HG03575 (cell line): ENCODE measurements around the gene TUBGCP6.
"Not testable (repeated sequence)": the region's sequence is repeated elsewhere in the genome, so short reads cannot be mapped to it uniquely, and the experiment has no call there.

ENCODE experiments used
- ATAC-seq: cut with Tn5 transposase; IDR thresholded peaks from one replicate; pipeline ENCODE4 v1.9.1; 2021; ENCODE audit not compliant: unreplicated experiment, insufficient number of reproducible peaks, low FRiP score; ENCODE audit errors: extremely low read depth

TUBGCP6 gene

GRCh38 chr22:50178471-50178864 lies 66.4 kb downstream of the TUBGCP6 start:
- no peak for ATAC-seq

- no peak for ATAC-seq
Observed at GRCh38 chr22:50177537-50178470, 67.0 kb downstream of the TUBGCP6 start.

GRCh38 chr22:50176850-50177536 lies 67.8 kb downstream of the TUBGCP6 start:
- no peak for ATAC-seq

- ATAC-seq = no peak
Observed at GRCh38 chr22:50175921-50176849, 68.6 kb downstream of the TUBGCP6 start.

DNA sequence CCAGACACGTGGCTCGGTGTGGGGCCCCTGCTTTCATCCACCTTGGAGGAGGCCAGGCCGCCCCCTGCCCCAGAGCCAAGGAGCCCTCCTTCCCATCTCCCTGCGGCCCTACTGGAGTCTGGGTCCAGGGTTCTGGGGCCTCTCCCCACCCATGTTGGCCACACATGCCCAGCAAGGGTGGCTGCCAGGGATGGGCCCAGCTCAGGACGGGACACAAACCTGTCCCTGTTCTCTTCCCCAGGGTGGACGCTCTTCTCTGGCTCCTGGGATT lies 69.7 kb downstream of the TUBGCP6 start:
- no peak for ATAC-seq

DNA sequence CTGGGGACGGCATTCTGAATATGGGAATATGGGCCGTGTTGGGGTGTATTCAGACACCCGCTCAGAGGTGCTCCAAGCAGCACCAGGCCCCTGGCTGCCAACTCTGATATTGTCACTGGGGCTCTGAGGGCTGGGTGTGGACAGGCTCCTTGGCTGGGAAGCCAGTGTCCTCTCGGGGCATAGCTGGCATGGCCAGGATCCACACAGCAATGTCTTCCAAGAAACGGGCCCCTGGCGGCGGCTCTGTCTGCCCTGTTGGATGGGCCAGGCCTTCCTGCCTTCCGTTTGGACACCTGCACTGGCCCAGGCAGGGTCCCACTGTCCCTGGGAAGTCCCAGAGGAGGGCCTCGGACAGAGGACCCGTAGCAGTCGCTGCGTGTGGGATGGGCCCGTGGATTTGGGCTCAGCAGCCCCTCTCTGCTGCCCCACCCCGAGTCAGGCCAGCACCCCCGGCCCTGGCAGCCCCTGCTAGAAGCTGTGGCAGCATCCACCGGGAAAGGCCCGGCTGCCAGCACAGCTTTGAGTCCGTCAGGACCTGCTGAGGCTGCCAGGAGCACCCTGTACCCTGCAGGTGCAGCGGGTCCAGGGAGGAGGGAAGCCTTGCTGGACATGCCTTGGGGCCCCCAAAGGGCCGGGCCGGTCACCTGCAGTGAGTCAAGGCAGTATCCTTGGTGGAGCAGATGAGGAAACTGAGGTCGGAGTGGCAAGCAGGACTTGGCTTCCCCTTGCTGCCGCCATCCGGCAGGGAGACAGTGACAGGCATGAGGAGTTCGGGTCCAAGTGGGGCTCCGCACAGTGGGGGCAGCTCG lies 70.2 kb downstream of the TUBGCP6 start:
- ATAC-seq = no peak

DNA sequence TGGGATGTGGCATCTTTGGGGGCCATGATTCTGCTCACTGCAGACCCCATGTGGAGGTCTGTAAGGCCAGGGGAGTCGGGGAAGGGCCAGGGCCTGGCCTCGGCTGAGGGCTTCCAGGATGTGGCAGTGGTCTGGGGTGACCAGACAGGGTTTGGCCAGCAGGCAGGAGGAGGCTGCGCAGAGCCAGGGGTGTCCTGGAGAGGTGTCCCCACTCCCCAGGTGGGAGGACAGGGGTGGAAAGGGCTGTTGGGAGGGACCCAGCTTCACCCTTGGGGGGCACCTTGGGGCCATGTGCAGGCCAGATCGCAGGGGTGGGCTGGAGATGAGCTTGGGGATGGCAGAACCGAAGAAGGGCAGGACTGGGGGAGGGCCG lies 70.9 kb downstream of the TUBGCP6 start:
- ATAC-seq = no peak

DNA sequence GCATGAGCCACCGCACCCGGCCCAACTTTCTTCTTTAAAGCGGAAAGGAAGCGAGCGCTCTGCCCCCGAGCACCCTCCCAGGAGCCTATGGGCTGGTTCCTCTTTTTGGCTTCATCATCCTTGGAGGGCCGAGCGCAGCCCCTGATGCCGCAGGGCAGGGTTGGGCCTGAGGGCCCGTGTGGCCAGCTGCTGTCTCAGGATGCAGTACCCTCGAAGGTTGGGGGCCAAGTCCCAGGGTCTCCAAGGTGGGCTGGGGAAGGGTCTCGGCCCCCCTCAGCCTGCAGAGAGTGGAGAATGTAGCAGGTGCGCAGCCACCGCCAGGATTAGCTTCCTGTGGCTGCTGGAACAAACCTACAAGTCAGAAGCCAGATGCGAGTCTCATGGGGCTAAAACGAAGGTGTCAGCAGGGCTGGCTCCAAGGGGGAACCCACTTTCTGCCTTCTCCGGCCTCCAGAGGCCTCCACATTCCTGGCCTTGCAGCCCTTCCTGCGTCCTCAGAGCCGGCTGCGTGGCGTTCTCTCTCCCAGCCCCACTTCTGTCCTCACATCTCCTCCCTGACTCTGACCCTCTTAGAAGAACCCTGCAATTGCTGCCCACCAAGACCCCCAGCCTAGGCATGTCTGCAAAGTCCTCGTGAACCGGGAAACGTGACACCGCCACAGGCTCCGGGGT lies 71.4 kb downstream of the TUBGCP6 start:
- ATAC-seq = no peak

DNA sequence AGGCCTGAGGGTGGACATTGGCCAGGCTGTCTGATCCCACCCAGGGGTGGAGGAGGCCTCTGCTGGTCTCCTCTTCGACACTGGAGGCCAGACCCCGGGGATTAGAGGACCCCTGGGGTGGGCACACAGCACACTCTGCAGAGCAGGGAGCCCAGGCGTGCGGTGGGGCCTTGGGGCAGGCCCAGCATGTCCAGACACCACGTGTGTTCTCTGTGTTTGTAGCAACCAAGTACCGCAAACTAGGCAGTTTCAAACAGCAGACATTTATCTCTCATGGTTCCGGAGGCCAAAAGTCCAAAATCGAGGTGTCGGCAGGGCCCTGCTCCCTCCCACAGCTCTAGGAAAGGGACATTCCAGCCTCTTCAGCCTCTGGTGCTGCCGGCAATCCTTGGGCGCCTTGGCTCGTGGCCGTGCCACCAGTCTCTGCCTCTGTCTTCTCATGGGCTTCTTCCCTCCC lies 72.8 kb downstream of the TUBGCP6 start:
- no peak for ATAC-seq

- ATAC-seq = no peak
Observed at GRCh38 chr22:50171319-50171964, 73.4 kb downstream of the TUBGCP6 start.

DNA sequence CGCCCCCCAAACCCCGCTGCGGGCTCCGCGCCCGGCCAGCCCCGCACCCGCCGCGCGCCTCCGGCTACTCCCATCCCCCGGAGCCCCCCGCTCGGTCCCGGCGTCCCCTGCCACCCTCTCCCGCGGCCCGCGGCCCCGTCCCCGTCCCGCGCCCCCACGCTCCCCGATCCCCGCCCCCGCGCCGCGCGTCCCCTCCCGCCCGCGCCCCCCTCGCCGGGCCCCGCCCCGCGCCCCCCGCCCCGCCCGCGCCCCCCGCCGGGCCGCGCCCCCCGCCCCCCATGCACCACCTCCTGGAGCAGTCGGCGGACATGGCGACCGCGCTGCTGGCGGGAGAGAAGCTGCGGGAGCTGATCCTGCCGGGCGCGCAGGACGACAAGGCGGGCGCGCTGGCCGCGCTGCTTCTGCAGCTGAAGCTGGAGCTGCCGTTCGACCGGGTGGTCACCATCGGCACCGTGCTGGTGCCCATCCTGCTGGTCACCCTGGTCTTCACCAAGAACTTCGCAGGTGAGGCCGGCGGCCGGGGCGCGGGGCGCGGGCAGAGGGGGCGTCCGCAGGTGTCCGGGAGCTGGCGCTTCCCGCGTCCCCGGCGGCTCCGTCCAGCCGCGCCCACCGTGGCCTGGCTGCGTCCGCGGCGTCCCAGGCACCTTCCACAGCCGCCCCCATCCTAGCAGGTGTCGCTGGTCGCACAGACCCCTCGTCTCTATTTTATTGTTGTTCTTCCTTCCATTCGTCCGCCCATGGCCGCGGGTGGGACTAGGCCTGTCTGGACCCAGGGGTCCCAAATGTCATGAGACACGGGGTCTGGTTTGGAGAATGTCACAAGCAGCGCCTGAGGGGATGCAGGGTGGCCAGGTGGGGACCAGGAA lies 74.1 kb downstream of the TUBGCP6 start, which contains the start of gene PANX2:
Gene PANX2 (plus strand): TSS at position 279 of the 866 bp plus-strand sequence. CDS start 0 bp downstream, at position 279.
- ATAC-seq = no peak

- no peak for ATAC-seq
Observed at GRCh38 chr22:50169774-50170341, 75.0 kb downstream of the TUBGCP6 start.

DNA sequence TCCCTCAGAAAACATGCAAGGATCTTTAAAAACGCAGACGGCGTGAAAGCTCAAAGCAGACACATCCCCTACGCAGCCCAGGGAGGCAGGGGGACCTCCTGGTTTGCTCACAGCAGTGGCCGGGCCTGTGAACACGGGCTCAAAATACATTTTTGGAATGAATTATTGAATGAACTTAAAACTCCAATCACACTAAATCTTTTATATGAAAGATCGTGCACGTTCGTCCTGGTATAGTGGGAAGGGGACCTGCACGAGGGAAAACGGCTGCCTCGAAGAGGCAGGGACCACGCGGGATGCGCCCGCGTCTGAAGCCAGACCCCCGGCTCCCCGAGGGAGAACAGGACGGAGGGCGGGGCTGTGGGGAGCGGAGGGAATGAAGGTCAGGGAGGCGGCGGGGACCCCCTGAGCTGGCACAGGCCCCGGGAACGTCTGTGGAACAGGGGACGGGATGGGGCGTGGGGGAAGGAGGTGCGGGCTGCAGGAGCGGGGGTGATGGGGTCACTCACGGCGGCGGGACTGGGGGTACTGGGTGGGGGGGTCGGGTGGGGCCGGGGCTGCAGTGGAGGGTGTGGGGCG lies 75.6 kb downstream of the TUBGCP6 start:
- ATAC-seq = no peak

DNA sequence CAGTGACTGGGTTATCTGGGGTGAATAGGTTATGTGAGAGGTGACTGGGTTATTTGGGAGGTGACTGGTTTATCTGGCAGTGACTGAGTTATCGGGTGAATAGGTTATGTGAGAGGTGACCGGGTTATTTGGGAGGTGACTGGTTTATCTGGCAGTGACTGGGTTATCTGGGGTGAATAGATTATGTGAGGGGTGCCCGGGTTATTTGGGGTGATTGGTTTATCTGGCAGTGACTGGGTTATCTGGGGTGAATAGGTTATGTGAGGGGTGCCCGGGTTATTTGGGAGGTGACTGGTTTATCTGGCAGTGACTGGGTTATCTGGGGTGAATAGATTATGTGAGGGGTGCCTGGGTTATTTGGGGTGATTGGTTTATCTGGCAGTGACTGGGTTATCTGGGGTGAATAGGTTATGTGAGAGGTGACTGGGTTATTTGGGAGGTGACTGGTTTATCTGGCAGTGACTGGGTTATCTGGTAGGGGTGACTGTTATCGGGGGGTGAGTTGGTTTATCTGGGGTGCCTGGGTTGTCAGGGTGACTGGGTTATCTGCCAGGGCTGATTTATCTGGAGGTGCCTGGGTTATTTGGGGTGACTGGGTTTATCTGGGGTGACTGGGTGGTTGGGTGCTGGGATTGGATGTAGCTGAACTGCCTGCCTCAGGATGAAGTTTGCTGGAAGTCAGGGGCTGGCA lies 76.2 kb downstream of the TUBGCP6 start:
- not testable (repeated sequence) for ATAC-seq

GRCh38 chr22:50167689-50168489 lies 76.9 kb downstream of the TUBGCP6 start:
- ATAC-seq = no peak
